ENCODE data around the gene PWWP2B.

- TF ChIP-seq CTBP1 (IDR thresholded peaks at IDR 0.05; ENCODE audit: borderline replicate concordance), result no peak
- no peak for TF ChIP-seq NFRKB (IDR thresholded peaks at IDR 0.05)
These were observed 32.4 kb upstream of the PWWP2B start for GRCh38 chr10:132364594-132364970.

All from HEK293T (cell line).